Measurements from ENCODE around the gene PIGA.

PIGA gene

DNA sequence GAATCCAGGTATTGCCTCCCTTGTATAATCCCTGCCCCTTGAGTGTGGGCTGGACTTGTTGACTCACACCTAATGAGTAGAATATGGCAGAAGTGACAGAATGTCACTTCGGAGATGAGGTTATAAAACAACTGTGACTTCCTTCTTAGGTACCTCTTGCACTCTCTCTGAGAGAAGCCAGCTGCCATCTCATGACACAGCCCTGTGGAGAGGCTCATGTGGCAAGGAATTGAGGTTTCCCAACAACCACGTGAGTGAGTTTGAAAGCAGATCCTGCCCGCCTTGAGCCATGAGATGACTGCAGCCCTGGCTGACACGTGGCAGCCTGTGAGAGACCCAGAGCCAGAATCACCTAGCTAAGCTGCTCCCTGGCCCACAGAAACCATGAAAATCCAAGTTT, 33.4 kb downstream of the PIGA start:
- TF ChIP-seq, protein P1, sequence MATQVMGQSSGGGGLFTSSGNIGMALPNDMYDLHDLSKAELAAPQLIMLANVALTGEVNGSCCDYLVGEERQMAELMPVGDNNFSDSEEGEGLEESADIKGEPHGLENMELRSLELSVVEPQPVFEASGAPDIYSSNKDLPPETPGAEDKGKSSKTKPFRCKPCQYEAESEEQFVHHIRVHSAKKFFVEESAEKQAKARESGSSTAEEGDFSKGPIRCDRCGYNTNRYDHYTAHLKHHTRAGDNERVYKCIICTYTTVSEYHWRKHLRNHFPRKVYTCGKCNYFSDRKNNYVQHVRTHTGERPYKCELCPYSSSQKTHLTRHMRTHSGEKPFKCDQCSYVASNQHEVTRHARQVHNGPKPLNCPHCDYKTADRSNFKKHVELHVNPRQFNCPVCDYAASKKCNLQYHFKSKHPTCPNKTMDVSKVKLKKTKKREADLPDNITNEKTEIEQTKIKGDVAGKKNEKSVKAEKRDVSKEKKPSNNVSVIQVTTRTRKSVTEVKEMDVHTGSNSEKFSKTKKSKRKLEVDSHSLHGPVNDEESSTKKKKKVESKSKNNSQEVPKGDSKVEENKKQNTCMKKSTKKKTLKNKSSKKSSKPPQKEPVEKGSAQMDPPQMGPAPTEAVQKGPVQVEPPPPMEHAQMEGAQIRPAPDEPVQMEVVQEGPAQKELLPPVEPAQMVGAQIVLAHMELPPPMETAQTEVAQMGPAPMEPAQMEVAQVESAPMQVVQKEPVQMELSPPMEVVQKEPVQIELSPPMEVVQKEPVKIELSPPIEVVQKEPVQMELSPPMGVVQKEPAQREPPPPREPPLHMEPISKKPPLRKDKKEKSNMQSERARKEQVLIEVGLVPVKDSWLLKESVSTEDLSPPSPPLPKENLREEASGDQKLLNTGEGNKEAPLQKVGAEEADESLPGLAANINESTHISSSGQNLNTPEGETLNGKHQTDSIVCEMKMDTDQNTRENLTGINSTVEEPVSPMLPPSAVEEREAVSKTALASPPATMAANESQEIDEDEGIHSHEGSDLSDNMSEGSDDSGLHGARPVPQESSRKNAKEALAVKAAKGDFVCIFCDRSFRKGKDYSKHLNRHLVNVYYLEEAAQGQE (IDR thresholded peaks at IDR 0.05; ENCODE audit: insufficient read depth in 1 of 2, low read depth in 2 of 2, low read length in 2 of 2): no peak
- no peak for TF ChIP-seq FOXP2 (optimal IDR thresholded peaks at IDR 0.05; ENCODE audit: borderline replicate concordance, extremely low read depth, extremely low read length, insufficient read depth)
- no peak for TF ChIP-seq TAF1 (IDR thresholded peaks at IDR 0.05; ENCODE audit: borderline replicate concordance, insufficient read depth, low read length)

DNA sequence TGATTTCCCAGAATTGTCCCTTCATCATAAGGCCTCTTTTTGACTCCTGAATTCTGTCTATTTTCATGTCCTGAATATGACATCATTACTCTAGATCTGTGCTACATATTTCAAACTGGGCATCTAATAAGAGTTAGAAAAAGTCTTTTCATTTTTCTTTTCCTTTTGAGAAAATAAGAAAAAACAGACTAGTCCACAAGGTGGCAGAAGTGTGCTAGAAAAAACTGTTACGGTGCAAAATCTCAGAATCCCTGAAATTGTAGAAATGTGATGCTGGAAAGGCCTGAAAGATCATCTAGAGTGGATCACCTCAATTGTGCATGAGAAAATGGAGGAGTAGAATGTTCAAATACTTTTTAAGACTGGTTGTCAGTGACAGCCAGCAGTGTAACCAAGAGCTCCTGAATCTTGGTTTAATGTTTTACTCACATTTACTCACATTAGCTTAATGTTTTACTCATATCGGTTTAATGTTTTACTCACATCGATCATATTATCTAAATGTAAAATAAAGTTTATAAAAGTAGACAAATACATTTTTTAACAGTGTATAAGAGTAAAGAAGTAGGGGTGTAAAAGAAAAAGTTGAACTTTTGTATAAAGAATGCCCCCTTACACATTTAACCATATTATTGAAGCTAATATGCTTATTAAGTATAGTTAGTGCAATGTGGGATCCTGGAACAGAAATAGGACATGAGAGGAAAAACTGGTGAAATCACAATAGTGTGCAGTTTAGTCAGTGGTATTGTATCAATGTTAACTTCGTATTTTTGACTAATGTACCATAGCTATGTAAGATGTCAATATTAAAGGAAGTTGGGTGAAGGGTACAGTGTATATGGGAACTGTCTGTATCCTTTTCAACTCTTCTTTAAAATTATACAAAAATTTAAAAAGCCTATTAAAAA, 35.1 kb downstream of the PIGA start:
- TF ChIP-seq, protein P1 (IDR thresholded peaks at IDR 0.05; ENCODE audit: insufficient read depth in 1 of 2, low read depth in 2 of 2, low read length in 2 of 2): no peak
- no peak for TF ChIP-seq TAF1 (IDR thresholded peaks at IDR 0.05; ENCODE audit: borderline replicate concordance, insufficient read depth, low read length)
- TF ChIP-seq SIN3A (IDR thresholded peaks at IDR 0.05; ENCODE audit: borderline replicate concordance, insufficient read depth, low read length): no peak
- TF ChIP-seq FOXP2 (optimal IDR thresholded peaks at IDR 0.05; ENCODE audit: borderline replicate concordance, extremely low read depth, extremely low read length, insufficient read depth): no peak
- TF ChIP-seq POLR2AphosphoS5 (IDR thresholded peaks at IDR 0.05; ENCODE audit: low read depth, low read length): no peak

DNA sequence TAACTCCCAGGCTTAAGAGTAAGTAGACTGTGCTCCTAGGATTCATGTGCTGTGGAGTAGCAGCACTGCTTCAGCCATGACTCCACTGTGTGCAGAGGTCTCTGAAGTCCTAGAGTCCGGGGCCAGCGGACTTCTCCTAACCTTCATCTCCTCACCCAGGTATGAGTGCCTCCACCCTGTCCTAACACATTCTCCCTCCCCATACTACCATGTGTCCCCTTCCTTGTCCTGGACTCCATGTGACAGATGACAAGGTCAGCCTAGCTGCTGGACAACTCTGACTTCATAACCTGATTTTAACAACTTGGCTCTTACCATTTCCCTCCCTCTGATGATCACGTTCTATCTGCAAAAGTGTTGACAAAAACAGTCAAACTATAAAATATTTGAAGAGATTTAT, 36.5 kb downstream of the PIGA start:
- no peak for TF ChIP-seq TAF1 (IDR thresholded peaks at IDR 0.05; ENCODE audit: borderline replicate concordance, insufficient read depth, low read length)
- TF ChIP-seq, protein P1 (IDR thresholded peaks at IDR 0.05; ENCODE audit: insufficient read depth in 1 of 2, low read depth in 2 of 2, low read length in 2 of 2): no peak
- no peak for TF ChIP-seq FOXP2 (optimal IDR thresholded peaks at IDR 0.05; ENCODE audit: borderline replicate concordance, extremely low read depth, extremely low read length, insufficient read depth)
- no peak for TF ChIP-seq SIN3A (IDR thresholded peaks at IDR 0.05; ENCODE audit: borderline replicate concordance, insufficient read depth, low read length)

DNA sequence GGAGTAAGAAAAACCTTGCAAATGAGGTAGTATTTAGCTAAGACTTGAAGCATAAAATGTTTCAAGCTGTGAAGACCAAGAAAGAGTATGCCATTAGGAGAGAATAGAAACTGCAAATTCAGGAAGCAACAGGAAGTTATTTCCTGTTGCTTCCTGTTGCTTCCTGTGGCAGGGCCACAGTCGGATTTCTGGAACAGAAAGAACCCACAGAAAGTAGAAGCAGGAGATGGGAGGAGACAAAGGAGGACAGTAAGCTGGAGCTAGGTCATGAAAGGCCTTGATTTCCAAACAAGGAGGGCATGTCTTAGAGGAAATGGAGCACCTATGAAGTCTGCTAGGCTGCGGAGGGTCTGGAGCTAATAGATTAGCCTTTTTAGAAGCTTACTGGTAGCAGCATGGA, 37.1 kb downstream of the PIGA start:
- TF ChIP-seq FOXP2 (optimal IDR thresholded peaks at IDR 0.05; ENCODE audit: borderline replicate concordance, extremely low read depth, extremely low read length, insufficient read depth) (no peak), SIN3A (IDR thresholded peaks at IDR 0.05; ENCODE audit: borderline replicate concordance, insufficient read depth, low read length) (no peak), POLR2AphosphoS5 (IDR thresholded peaks at IDR 0.05; ENCODE audit: low read depth, low read length) (no peak), TAF1 (IDR thresholded peaks at IDR 0.05; ENCODE audit: borderline replicate concordance, insufficient read depth, low read length) (no peak)
- TF ChIP-seq, protein P1 (IDR thresholded peaks at IDR 0.05; ENCODE audit: insufficient read depth in 1 of 2, low read depth in 2 of 2, low read length in 2 of 2): no peak
